GM18861 (cell line): ENCODE results near the gene IQCN.

Experiments
- ATAC-seq: cut with Tn5 transposase; IDR thresholded peaks from one replicate; pipeline ENCODE4 v1.9.1; 2021; ENCODE audit not compliant: unreplicated experiment

The IQCN gene

DNA sequence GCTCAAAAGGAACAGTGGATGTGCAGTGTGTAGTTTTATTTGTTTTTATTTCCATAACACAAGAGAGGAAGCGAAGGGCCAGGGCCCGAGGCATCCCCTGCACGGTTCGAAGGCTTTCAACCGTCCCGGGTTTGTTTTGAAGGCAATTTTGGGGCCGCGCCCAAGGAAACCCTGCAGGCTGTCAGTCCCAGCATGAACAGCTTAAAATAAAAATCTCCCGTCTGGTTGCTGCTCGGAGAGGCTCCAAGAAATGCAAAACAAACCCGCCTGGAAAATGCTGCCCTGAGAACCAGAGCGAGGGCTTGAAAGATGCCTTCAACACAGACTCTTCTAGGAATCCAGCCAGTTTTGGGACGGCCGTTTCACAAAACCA is 32.6 kb upstream of the IQCN start:
- no peak for ATAC-seq

DNA sequence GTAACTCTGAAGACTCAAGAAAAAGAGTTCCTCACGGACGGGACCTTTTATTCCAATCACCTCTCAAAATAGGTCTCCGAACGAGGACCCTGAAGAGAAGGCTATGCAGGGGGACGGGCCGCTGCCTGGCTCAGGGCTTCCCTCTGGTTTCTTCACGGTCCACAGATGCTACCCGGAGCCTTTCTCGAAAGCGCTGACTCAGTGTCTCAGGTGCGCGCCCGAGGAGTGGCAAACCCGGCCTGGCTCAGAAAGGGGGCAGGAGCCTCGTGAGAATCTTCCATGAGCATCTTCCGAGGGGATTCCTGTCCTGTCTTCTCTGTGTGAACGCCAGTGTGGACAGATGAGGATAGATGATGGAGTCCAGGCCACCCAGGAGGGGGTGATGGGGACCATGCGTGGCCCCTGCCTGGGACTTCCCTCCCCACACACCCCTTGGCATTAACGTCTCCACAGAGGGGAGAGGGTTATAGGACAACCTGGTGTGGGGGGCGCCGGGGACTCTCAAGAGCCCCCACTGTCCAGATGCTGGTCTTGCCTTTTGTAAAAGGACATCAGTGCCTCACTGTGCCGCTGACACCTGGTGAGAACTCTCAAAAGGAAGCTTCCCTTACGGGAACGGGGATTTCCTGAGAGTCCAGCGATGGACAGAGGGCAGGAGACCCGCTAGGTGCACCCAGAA is 32.1 kb upstream of the IQCN start:
- no peak for ATAC-seq

DNA sequence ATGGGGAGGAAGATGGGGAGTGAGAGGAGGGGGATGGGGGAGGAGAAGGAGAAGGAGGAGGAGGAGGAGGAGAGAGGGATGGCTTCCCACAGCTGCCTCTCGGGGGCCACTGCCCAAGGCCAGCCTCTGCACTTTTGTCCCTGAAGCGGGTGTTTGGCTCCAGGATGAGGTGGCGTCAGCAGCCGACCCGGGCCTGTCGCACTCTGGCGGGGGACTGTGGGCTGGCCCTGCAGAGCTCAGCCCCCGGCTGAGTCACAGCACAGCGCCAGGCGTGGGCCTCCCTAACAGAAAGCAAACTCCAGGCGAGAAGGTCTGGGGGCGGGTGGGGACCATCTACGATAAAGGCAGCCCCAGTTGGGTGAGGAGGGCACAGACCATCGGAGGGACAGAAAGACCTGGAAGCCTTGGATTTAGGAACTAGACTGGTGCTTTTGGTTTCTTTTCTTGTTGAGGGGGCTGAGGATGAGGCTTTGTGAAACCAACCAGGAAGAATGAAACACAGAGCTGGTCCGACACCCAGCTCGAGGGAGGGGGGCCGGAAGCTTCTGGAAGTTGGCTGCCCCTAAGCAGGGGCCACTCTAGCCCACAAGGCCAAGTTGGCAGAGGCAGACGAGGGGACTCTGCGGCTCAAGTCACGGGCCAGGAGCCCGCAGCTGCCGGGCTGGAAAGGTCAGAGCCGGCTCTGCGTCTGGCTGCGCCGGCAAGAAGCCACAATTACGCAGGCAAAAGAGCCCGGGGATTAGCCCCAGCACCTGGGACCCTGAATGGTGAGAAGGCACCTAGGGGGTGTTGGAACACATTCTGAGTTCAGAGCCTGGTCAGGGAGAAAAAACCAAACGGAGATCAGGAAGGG is 30.4 kb upstream of the IQCN start:
- peak; percentile 38 for ATAC-seq

DNA sequence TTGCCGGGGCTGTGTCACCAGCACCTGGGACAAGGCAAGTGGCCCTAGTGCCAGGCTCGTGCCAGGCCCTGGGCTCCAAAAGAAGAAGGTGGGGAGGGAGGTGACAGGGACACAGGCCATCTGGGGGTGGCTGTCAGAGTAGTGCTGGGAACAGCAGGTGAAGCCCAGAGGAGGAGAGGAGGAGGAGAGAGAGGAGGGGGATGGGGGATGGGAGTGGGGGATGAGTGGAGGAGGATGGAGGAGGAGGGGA is 29.9 kb upstream of the IQCN start:
- no peak for ATAC-seq

DNA sequence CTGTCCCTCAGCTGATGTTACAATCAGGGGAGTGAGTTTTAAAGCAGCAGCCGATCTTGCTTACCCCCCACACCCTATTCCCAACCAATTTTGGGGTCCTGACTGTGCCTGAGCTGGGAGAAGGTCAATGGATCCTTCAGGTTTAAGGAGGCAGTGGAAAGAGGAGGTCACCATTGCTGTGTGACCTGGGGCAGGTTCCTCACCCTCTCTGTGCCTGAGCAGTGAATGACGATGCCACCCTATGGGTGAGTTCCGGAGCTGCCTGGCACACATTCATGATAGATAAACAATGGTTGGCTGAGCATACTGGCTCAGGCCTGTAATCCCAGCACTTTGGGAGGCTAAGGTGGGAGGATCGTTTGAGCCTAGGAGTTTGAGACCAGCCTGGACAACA is 27.5 kb upstream of the IQCN start:
- no peak for ATAC-seq

DNA sequence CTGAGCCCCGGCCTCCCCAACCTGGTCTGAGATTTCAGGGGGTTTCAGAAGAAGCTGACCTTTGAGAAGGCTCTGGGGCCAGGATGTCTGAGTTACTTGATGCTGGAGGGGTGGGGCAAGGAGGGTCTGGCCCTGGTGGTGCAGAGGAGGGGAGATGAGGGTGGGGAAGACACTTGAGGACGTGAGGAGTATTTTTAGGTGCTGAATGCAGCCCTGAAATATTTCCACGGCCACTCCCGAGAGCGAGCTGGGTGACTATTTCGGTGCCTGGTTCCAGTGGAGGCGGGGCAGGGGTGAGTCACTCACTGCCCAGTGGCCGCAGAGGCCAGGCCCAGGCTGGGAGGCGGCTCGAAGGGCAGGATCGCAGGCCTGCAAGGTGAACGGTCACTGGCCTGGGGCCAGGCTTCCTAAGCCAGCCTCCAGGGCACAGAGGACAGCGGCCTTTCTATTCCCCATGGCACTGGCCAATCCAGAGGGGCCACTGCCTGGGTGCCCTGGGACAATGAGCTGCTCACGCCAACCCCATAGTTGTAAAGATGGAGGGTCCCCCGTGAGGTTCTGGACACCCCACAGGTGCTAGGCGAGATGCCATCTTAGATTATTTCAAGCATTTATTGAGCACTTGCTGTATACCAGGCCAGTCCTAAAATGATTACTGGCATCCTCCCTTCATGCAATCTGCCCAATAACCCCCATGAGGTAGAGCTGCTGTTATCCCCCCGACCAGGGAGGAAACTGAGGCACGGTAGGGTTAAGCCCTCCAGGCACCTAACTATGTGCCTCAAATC is 26.9 kb upstream of the IQCN start:
- ATAC-seq: no peak

DNA sequence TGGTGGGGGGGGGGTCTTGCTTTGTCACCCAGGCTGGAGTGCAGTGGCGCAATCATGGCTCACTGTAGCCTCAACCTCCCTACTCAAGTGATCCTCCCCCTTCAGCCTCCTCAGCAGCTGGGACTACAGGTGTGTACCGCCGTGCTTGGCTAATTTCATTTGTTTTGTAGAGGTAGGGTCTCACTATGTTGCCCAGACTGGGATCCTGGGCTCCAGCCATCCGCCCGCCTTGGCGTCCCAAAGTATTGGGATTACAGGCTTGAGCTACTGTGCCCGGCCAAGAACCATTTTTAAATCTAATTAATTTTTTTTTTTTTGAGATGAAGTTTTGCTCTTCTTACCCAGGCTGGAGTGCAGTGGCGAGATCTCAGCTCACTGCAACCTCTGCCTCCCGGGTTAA is 25.4 kb upstream of the IQCN start:
- ATAC-seq: no peak

DNA sequence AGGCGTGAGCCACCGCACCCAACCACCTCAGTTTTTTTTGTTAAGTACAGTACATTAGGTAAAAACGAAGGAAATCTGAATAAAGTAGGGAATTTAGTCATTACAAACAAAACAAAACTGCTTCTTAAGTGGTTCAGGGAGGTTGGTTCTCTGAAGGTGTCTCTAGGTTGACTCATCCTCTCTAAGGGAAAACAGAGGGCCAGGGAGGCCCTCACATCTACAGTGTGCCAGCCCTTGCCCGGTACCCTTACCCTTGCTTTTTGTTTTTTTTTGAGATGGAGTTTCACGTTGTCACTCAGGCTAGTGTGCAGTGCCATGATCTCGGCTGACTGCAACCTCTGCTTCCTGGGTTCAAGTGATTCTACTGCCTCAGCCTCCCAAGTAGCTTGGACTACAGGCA is 24.3 kb upstream of the IQCN start:
- ATAC-seq: no peak

DNA sequence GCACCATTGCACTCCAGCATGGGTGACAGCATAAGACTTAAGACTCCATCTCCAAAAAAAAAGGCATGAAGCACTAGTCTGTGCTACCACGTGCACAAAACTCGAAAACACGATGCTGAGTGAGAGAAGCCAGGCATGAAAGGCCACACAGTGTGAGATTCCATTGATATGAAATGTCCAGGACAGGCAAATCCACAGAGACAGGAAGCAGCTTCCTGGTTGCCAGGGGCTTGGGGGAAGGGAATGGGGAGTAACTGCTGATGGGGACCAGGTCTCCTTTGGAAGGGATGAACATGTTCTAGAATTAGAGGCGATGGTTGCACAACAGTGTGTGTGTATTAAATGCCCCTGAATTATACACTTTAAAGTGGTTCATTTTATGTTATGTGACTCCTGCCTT is 23.1 kb upstream of the IQCN start:
- no peak for ATAC-seq

DNA sequence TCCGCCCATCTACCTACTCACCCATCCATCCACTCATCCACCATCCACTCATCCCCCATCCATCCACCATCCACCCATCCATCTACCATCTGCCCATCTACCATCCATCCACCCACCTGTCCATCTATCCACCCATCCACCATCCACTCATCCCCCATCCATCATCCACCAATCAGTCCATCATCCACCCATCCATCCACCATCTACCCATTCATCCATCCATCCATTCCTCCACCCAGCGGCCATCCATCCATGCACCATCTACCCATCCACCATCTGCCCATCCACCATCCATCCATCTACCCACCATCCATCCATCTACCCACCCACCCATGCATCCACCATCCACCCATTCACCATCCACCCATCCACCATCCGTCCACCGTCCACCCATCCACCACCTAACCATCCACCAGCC is 20.8 kb upstream of the IQCN start:
- no peak for ATAC-seq

DNA sequence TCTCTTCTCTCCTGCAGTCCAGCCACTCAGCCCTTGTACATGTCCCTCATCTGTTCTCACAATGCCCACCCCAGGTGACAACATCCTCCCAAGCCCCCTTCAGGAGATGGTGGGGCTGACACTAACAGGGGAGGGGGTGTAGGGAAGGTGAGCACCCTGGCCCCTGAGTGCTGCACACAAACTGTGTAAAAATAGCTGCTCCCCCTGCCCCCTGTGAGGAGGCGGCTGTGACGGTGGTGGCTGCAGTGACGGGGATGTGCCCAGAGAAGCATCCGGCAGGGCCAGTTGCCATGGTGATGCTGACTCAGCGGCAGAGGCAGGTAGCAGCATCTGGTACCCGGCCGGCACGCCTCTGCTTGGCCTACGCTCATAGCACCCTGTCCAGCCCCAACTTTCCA is 20.2 kb upstream of the IQCN start:
- no peak for ATAC-seq

DNA sequence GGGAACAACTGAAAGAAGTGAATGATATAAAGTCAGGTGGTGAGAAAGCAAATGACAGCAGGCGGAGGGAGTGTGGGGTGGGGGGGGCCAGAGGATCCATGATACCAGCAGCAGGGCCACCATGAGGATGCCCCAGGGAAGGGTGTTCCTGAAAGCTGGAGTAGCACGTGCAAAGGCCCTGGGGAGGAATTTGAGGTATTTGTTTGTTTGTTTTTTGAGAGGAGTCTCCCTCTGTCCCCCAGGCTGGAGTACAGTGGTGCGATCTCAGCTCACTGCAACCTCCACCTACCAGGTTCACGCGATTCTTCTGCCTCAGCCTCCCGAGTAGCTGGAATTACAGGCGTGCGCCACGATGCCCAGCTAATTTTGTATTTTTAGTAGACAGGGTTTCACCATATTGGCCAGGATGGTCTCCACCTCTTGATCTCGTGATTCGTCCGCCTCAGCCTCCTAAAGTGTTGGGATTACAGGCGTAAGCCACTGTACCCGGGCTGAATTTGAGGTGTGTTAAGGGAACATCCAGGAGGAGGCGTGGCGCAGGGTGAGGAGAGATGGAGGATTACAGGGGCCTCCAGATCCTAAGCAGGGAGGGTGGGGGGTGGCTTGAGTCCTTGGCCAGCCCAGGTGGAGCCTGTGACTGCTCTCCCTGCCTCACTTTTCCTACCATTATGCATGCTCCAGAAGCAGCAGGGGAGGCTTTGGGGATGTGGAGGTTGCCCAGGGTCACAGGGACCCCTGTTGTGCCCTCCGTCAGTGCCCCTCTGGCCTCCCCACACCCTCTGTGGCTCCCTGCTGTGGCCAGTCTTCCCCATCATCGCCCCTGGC is 19.6 kb upstream of the IQCN start:
- no peak for ATAC-seq

DNA sequence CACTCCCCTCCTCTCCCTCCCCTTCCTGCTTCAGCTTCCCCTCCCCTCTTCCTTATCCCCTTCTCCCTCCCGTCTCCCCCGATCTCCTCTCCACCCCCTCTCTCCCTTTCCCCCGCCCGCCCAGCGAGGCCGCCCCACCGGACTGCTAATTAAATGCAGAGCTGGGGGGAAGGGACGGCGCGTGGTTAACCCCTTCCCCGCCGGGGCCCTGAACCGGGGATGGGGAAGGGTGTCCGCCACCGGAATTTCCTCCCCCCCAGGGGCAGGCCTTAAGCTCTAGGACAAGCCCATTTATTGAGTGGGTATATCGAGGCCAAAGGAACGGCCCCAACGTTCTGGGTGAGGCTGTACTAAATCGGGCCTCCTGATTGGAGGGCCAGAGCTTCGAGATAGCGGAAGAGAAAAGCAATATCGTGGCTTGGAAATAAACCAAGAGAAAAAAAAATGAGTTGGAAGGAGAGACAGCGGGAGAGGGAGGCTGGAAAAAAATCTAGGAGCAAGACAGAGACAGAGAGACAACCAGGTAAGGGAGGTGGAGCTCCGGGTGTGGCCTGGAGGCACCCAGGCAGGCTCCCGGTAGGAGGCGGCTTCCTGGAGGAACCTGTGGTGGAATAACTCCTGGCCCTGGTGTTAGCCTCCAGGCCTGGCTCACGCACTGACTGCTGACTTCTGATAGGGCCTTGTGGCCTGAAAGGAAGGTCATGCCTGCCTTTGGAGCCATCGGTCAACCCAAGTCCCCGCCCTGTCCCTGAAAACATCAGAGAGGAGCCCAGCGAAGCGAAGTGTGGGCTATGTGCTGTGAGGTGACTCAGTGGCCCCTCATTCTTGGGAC is 18.8 kb upstream of the IQCN start:
- ATAC-seq: no peak

DNA sequence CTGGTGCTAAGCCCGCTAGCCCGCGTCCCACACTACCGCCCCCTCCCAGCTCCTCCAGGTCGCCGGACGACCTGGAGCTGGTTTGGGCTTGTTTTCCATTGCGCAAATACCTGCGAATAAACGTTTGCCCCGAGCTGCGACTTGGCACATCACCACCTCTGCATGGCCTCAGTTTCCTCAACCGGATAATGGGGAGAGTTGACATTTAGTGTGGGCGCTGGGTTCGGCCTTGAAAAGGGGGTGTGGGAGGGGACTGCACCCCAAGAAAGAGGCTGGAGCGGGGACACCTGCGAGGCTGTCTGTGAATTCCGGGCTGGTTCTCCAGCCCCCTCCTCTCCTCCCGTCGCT is 18.2 kb upstream of the IQCN start:
- ATAC-seq: no peak

DNA sequence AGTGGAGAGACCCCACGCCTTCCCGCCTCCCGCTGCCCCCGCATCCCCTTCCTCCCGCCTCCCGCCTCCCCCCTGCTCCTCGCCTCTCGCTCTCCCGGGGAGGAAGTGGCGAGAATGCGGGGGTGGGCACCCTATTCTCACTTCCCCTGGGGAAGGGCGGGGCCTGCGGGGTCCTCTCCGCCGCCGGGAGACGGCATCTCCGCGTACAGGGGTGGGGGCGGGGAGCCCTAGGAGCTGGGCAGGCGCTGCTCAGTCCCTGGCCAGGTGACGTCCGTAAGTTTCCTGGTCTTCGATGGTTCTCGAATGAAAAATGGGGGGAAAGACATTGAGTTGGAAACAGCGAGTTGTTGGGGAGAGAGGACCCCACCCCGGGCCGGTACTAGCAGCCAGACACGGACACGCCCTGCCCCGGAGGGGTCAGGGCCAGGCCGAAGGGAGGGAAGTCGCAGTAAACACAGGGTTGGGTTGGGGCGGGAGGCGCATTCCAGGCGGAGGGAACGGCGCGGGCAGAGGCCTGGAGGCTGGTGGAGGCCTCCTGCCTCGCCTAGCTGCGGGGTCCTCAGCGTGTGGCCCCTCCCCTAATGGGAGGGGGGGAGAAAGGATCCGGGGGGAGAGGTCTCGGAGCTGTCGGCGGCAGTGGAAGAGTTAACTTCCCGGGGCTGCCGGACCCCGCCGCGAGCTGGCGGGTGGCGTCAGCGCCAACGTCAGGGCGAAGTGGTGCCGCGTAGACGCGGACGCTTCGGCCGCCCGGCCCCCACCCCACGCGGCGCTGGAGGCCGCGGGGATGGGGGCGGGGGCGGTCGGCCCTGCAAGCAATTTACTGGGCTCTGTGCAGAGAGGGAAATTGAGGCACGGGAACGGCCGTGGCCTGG is 17.6 kb upstream of the IQCN start:
- ATAC-seq: no peak

DNA sequence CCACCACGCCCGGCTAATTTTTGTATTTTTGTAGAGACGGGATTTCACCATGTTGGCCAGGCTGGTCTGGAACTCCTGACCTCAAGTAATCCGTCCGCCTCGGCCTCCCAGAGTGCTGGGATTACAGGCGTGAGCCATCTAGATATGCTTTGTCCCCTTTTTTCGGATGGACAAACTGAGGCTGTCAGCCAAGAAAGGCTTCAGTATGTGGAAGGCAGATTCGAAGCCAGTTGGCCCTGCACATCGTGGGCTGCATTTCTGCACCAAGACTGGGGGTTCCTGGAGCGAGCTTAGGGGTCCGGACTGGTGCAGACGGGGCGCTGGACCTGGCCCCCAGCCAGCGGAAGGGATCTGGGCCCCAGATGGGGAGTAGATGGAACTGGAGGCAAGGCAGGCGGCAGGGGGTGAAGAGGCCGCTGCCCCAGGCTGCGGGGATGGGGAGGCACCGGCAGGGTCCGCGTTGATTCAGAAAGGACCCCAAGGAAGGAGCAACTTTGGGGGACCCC is 16.8 kb upstream of the IQCN start:
- no peak for ATAC-seq

DNA sequence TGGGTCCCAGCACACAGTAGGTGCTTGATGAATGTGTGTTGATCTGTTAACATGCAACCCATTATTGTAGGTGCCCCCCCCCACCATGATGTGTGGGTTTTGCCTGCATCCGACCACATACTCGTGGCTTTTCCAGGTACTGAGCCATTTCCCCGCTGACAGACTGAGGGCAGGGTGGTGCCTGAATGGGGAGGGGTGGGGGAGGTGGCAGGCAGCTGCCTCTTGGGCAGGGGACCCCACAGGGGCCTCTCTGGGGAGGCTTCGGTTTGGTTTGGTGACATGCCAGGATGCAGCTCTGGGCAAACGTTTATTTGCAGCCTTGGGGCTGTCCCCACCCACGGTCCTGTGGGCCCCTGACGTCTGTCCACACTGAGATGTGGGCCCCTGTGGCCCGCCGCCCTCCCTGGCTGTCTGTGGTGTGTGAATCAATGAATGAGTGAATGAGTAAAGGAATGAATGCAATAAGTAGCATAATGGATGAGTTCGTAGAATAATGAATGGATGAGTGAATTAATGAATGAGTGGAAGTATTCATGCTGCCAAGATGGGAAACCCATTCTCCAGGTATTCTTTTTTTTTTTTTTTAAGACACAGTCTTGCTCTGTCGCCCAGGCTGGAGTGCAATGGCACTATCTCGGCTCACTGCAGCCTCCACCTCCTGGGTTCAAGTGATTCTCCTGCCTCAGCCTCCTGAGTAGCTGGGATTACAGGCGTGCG is 16.2 kb upstream of the IQCN start:
- peak; percentile 42 for ATAC-seq

DNA sequence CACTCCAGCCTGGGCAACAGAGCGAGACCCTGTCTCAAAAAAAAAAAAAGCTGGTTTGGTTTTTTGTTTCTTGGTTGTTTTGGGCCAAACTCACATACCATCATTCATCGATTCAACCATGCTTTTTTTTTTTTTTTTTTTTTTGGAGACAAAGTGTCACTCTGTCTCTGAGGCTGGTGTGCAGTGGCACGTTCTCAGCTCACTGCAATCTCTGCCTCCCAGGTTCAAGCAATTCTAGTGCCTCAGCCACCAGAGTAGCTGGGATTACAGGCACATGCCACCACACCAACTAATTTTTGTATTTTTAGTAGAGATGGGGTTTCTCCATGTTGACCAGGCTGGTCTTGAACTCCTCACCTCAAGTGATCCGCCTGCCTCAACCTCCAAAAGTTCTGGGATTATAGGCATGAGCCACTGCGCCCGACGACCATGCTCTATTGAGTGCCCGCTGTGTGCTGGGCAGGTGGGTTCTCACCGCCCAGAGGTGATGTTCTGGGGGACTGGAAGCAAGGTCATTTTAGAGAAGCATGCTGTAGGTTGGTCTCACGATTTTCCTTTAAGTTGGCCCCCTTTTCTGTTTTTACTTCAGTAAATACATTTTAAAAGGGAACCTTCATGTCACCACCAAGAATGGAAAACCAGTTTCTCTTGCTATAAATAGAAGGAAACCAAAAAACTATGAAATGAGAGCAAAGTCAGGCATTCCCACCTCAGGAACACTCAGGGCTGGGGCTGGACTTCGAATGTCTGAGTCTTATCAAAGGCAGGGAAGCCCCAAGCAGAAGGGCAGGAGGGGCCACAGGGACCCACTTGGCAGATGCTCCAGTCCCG is 15.4 kb upstream of the IQCN start:
- ATAC-seq: no peak
